K562 (cell line): ENCODE measurements around the gene AQP9. TPM values are rescaled to one million over a fixed set of nuclear protein-coding genes. Genes with fewer than 3 reads are reported as not detected.
A peak's percentile ranks its signal among the peaks of the same experiment; 100 is the strongest.

ENCODE experiments used
- AFF1 ChIP-seq, 2 experiments: fragments of 450-650 bp; IDR thresholded peaks; 2 replicates each; pipeline ENCODE4 v1.6.1; 2018; ENCODE audit warnings: mild to moderate bottlenecking in 2 of 2, low read depth in 1 of 2; ENCODE audit not compliant: partially characterized antibody in 2 of 2
- AFF4 ChIP-seq: sonication (generic); formaldehyde crosslinking; IDR thresholded peaks from 2 replicates; pipeline ENCODE4 v1.8.0; 2023; ENCODE audit warnings: mild to moderate bottlenecking, missing genetic modification reagents
- CEBPB ChIP-seq: fragments of 450-650 bp; IDR thresholded peaks from 2 replicates; pipeline ENCODE4 v1.6.1; 2016; ENCODE audit warnings: missing genetic modification characterization, missing compliant biosample characterization
- KLF10 ChIP-seq: fragments of 250-450 bp; sonication (Bioruptor Pico); IDR thresholded peaks from 2 replicates; pipeline ENCODE4 v1.6.1; 2021; ENCODE audit warnings: matching md5 sums
- PHB ChIP-seq: fragments of 250-450 bp; sonication (Bioruptor Pico); IDR thresholded peaks from 2 replicates; pipeline ENCODE4 v1.5.0; 2021
- RB1 ChIP-seq: fragments of 450-650 bp; IDR thresholded peaks from 2 replicates; pipeline ENCODE4 v1.6.1; 2017; ENCODE audit warnings: low read depth, mild to moderate bottlenecking
- TAF7 ChIP-seq: fragments of 450-650 bp; IDR thresholded peaks from 2 replicates; pipeline ENCODE4 v1.6.1; 2016; ENCODE audit warnings: missing genetic modification characterization, missing compliant biosample characterization
- TFAP4 ChIP-seq: sonication (generic); formaldehyde crosslinking; IDR thresholded peaks from 2 replicates; pipeline ENCODE4 v1.8.0; 2022; ENCODE audit warnings: missing genetic modification reagents, mild to moderate bottlenecking, moderate library complexity, borderline replicate concordance
- THRA ChIP-seq: fragments of 450-650 bp; IDR thresholded peaks from 2 replicates; pipeline ENCODE4 v1.6.1; 2017; ENCODE audit warnings: mild to moderate bottlenecking, moderate library complexity
- U2AF1 ChIP-seq: fragments of 200-400 bp; formaldehyde crosslinking; optimal IDR thresholded peaks from 2 replicates; pipeline ENCODE3; 2017; ENCODE audit warnings: mild to moderate bottlenecking, low read depth, low read length, moderate library complexity
- ZNF124 ChIP-seq: sonication (generic); formaldehyde crosslinking; IDR thresholded peaks from 2 replicates; pipeline ENCODE4 v1.8.1; 2022; ENCODE audit warnings: missing genetic modification reagents
- ZNF175 ChIP-seq: fragments of 200-800 bp; sonication (Bioruptor generic); IDR thresholded peaks from 2 replicates; pipeline ENCODE4 v1.6.1; 2016; ENCODE audit warnings: low read depth, mild to moderate bottlenecking, missing genetic modification characterization, missing compliant biosample characterization
- ZNF707 ChIP-seq: fragments of 250-450 bp; sonication (Bioruptor Pico); conservative IDR thresholded peaks from 2 replicates; pipeline ENCODE4 v1.8.0; 2022; ENCODE audit warnings: inconsistent platforms, mild to moderate bottlenecking, moderate library complexity
- polyA plus RNA-seq, 8 experiments: library from polyadenylated mRNA; depleted of rRNA in 4 of 8; stranded (reverse) in 5 of 8; unstranded in 3 of 8; fragments of >200 nt; fragmentation: Nextera tagmentation in 2 of 8; fragmentation: Illumina TruSeq in 1 of 8; extraction: Ambion mirVana in 2 of 8; extraction: Trizol in 1 of 8; gene quantifications; 2 replicates each; pipeline versions ENCODE4 v1.2.1 to v1.2.3, GENCODE V29; 2011 to 2014; ENCODE audit warnings: inconsistent platforms in 1 of 8, missing spikeins in 1 of 8
- total RNA-seq, 7 experiments: library from RNA; depleted of rRNA in 6 of 7; stranded (reverse); fragments of >200 nt in 6 of 7; fragmentation: Illumina TruSeq in 2 of 7; extraction: Trizol in 2 of 7; gene quantifications; 2 replicates each; pipeline versions ENCODE4 v1.2.1 to v1.2.3, GENCODE V29; 2011 to 2021; ENCODE audit warnings: low replicate concordance in 1 of 7

The AQP9 gene
- total and polyA plus RNA-seq, 9 of the 15 experiments (the other 6 are each of a cell fraction or from before 2014, with no cell fraction given), result 0.04 to 0.33 (median 0.07) TPM; not detected in 4

GRCh38 chr15:58179741-58180381 lies 41.7 kb downstream of the AQP9 start (continued):
- peak in 1 of 2 experiments; percentile 53 for TF ChIP-seq AFF1 (IDR thresholded peaks at IDR 0.05; ENCODE audit: low read depth in 1 of 2, partially characterized antibody in 2 of 2)
- TF ChIP-seq TAF7, result no peak
- no peak for TF ChIP-seq KLF10 (CRISPR knock-in tag)
- TF ChIP-seq U2AF1, result no peak
- TF ChIP-seq CEBPB (tag), result peak; percentile 82
- TF ChIP-seq ZNF175, result peak; percentile 25
- no peak; the same call in 1 of the 2 replicates for TF ChIP-seq TFAP4 (CRISPR knock-in tag)
- no peak for TF ChIP-seq AFF4 (CRISPR knock-in tag)
- TF ChIP-seq THRA, result no peak
- no peak for TF ChIP-seq ZNF707
- no peak for TF ChIP-seq ZNF124
- no peak for TF ChIP-seq RB1
- TF ChIP-seq PHB (CRISPR knock-in tag), result no peak
